ENCODE measurements around the gene SCAPER.
A peak's percentile ranks its signal among the peaks of the same experiment; 100 is the strongest.
"Not testable (repeated sequence)": the region's sequence is repeated elsewhere in the genome, so short reads cannot be mapped to it uniquely, and the experiment has no call there.

The SCAPER gene

DNA sequence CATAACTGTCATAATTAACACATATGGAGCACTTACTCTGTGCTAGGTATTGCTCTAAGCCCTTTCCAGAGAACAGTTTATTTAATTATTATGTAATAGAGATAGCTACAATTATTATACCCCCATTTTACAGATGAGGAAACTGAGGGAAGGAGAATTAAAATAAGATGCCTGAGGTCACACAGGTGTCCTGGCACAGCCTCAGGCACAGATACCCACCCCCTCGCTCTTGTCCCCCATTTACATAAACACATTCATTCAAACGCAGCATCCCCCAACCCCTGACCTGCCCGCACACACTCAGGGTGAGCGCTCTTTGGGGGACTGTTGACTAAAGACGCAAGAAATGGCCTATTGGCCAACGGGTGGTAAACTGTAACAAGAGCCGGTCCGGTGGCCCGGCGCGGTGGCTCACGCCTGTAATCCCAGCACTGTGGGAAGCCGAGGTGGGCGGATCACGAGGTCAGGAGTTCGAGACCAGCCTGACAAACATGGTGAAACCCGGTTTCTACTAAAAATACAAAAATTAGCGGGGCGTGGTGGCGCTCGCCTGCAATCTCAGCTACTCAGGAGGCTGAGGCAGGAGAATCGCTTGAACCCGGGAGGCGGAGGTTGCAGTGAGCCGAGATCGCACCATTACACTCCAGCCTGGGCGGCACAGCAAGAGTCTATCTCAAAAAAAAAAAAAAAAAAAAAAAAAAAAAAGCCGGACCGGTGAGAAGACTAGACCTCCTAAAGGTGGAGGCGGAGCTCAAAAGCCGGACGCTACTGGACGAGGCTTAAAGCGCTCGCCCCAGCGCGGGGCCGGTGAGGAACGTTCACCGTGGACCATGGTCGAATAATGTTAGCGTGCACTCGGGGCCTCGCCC lies 570.5 kb downstream of the SCAPER start:
- DNase-seq: no peak

DNA sequence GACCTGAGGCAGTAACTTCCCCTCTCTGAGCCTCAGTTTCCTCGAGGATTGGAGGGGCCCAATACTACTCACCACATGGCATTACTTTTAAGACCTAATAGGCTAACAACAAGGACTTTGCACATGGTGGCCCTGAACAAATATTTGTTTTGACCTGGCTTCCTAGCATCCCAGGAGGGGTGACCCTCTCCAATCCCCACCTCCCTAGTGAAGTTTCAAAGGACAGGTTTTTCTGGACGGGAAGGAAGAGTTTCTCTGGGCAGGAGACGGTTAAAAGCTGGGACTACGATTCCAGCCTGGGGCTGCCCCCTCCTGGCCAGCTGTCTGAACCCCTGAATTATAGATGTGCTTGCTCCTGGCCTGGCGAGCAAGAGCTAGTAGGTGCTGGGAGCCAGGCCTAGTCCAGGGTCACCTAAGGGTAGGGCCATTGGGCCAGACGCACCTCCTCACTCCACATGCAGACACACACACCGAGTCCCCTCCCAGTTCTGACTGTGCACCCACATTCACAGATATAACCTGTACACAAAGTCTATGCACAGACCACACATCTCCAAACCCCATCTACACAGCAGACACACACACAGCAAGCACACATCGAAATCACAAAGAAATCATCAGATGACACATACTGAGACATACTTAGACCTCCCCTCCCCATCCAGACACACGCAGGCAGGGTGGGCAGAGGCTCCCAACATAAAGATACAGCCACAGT lies 571.3 kb downstream of the SCAPER start:
- no peak for DNase-seq

DNA sequence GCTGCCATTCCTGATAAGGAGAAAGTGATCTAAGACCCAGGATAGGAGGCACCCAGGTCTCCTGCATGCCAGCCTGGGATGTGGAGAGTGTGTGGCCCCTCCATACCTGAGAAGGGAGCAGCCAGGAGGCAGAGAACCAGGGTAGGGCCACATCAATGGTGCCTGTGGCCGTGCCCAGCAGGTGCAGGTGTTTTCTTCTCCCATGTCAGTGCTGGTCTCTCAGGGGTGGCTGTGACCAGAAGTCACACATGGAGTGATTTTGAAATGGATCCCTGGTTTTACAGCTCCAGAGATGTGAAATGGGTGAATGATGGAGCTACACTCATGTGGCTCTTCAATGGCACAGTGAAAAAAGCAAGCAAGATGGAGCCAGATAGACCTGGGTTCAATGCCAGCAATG lies 571.8 kb downstream of the SCAPER start:
- DNase-seq: no peak

DNA sequence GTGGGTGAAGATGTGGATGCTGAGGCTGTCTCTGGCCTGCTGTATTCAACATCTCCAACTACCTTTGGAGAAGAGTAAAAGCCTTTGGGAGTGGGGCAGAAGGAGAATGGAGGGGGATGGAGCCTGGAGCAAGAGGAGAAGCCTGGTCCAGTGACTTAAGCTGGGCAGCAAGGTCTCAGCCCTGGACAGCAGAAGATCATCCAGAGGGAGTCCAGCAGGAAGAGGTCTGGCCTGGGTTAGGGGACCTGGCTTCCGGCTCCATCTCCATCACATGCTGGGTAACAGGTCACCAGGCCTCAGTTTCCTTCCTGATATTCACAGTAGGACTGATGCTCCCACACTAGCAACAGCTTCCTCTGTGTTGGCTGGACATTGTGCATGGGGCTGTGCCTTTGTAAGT lies 572.3 kb downstream of the SCAPER start:
- no peak for DNase-seq

DNA sequence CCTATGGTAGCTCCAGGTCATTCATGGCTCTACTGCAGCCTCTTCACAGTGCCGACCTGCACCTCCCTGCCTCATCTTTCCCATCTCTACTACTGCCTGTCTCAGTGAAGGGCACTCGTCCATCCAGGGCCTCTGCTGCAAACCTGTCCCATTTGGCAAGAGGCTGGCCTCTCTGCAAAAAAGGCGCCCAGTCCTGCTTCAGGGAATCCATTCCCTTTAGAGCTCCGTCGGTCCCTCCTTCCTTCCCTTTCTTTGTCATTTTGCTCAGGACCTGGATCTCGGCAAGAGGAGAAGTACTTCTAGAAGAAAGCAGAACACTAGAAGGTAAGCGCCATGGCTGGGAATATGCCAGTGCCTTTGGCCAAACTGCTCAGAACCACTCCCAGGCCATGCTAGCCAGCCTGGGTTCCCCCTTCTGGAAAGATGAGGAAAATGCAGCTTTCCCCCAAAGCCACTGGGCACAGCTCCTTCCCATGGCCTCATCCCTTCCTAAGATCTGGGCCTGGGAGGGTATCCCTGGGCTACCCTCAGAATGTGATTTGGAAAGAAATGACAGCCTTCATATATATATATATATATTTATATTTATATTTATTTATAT lies 575.0 kb downstream of the SCAPER start:
- peak; percentile 29 to 31 for DNase-seq

DNA sequence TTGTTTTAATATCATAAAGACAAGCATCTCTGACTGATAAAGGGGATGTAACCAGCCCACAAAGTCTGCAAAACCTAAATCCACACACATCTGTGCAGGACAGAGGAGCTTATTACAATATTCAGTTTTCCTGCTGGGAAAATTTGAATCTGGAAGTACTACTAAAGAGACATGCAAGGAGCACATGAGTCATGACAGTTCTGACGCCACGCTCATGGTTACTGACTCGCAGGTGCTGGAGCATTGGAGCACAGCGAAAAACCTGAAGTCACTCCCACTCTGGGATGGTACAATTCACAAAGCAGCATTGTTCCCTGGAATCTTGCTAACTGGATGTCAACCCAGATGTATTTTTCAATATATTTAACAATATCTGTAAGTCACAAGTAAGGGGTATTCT lies 576.2 kb downstream of the SCAPER start:
- no peak for DNase-seq

DNA sequence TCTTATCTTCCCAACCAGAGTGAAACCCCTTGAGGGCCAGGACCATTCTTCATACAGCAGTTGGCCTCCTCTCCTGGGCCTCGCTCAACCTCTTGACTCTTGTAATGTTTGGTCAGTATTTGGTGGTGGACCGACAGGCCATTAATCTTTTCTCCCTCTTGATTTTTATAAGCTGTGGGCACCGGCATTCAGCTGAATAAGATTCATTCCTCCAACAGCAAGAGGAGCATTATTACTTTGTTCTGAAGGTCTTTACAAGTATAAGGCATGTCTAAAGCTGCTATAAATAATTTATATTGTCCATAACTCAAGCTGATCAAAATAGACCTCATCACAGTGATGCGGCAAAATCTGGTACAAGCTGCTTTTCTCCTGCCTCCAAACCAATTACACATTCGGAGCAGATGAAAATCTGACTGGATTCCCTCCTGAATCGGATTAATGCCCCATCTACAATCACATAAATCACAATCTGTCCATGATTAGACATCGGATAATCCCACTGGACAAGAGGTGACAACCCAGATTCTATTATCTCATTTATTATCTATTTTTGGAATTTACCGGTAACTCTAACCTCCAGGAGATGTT lies 576.9 kb downstream of the SCAPER start:
- DNase-seq: no peak

DNA sequence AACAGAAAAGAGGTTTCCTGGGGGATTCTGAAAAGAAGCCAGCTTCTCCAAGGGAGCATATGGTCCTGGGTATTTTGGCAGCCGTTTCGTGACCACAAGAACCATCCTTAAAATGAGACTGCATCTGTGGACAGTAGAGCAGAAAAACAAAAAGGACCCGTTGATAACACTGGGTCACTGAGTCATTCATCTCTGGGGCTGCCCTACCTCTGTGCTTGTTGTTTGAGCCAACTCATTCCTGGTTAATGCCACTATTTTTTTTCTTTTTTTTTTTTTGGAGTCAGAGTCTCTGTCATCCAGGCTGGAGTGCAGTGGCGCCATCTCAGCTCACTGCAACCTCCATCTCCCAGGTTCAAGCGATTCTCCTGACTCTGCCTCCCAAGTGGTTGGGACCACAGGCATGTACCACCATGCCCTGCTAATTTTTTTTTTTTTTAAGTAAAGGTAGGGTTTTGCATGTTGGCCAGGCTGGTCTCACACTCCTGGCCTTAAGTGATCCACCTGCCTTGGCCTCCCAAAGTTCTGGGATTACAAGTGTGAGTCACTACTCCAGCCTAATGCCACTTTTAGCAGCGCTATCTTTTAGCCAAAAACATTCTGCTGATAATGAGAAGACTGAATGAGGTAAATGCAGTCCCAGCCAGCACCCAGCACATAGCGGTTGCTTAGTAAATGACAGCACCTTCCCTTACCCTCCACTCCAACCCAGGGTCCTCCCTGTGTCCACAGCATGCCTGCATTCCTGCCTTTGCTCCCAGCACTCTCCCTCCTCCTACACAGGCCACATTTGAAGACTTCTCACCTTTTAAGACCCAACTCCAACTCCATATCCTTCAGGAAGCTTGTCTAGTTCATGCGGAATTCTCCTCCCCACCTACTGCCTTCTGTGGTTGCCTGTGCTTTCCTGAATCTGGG lies 577.7 kb downstream of the SCAPER start:
- DNase-seq: no peak

DNA sequence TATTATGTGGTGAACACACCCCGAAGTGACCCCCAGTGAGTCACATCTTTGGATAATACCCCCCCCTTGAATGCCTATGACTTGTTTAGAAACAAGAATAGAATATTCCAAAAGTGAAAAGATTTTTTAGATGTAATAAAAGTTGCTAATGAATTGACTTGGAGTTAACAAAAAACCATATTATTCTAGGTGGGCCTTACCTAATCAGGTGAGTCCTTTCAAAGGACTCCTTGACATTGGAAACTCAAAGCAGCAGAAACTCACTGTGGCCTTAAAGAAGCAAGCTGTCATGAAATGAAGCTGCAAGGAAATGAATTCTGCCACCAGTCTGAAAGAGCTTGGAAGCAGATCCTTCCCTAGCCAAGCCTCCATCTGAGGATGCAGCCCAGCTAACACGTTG lies 579.4 kb downstream of the SCAPER start:
- no peak for DNase-seq

DNA sequence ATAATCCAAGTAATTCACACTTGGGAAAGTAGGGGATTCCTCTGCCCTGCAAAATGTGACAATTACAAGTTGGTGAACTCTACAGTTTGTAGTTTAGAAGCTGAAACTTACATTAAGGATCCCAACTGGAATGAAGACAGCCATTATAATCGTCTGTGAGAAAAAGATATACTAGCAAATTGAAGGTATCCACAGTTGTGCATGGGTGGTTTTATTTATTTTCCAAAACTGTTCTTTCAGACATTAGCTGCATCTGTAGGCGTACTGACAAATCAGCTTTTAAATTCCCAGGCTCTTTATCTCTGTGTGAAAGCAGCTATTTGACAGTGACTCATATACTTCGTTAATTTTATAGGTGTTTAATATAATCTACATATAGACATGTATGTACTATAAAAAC lies 581.1 kb downstream of the SCAPER start:
- DNase-seq: no peak

DNA sequence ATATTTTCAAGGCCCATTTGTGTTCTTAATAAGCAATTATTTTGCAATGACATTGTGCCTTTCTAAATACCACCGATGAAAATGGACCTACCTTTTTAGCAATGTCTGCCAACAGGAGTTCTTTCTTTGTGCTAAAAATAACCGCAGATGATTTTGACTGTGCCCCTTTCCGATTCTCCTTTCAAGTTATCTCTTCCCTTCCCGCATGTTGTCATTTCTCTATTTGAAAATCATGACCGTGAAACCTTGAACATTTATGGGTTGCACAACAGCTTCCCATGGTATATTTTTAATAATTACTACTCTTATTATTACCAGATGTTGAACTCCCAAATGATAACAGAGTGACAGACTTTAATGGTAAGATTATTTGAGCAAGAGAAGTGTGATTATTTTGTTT lies 583.5 kb downstream of the SCAPER start:
- no peak for DNase-seq

DNA sequence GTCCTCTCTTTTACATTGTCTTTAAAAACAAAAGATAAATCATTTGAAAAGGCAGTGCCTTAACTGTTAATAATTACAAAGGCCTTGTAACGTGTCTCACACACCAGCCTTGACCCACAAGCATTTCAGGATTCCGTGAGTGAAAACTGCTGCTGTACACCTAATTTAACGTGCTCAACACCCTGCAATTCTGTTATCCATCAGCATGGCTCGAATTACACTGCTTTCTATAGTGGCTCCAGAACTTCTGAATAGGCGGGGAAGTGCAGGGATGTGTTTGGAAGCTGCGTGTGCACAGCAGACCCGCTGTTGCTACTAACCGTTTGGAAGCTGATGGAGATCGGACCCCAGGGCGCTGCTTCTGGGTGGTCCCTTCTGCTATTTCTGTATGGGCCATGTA lies 584.0 kb downstream of the SCAPER start:
- DNase-seq: no peak

DNA sequence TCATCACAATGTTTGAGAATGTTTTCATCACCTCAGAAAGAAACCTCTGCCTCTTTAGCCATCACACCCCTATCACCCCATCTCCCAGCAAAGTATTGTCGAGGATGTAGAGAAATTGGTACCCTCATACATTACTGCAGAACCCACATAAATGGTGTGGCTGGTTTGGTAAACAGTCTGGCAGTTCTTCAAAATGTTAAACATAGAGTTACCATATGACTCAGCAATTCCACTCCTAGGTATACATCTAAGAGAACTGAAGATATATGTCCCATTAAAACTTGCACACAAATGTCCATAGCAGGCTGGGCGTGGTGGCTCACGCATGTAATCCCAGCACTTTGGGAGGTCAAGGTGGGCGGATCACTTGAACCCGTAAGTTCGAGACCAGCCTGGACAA lies 585.1 kb downstream of the SCAPER start:
- DNase-seq: no peak

DNA sequence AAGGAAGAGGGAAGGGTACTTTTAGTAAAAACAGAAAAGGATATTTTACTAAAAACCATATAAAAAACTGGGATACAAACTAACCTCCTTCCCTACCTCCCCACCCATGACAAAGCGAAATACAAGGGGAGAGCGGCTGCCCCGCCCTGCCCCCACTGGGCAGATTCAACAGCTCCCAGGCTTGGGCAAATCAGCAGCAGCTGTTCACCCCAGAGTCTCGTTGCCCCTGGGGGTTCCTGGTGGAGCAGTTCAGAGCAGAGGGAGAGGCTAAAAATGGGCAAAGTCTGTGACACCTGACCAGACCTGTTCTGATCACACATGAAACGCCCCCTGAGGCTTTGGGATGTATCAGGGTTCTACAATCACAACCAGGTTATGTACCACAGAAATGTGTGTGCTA lies 591.4 kb downstream of the SCAPER start:
- DNase-seq: no peak

DNA sequence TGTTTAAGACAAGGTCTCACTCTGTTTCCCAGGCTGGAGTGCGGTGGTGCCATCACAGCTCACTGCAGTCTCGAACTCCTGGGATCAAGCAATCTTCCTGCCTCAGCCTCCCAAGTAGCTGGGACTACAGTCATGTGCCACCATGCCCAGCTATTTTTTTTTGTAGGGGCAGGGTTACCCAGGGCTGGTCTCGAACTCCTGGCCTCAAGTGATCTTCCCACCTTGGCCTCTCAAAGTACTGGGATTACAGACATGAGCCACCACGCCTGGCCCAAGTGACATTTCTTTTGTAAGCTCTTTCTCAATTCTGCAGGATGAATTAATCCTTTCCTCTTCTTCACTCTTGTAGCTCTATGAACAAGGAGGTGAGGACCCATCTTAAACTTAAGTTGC lies 592.0 kb downstream of the SCAPER start:
- DNase-seq: not testable (repeated sequence)

DNA sequence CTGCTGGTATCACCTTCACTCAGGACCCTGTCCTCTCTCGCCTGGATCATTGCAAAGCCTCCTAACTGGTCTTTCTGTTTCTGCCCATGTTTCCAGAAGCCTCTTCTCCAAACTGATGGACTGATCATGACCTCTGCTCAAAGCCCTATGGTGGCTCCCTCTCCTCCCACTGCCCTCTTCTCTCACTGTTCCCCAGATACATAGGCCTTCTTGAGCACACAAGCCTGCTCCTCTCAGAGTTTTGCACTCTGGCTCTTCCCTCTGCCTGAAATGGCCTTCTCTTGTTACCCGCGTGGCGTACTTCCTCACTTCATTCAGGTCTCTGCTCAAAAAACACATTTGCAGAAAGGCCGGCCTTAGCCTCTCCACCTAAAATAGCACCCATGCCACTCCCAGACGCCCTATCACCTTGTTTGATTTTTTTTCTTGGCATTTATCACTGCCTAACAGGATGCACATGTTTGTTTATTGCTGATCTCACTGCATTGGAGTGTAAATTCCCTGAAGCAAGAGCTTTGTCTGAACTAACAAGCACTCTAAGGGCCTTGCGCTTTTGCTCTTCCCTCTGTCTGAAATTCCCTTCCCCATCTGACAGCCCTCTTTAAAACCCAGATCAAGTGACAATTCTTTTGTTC lies 592.5 kb downstream of the SCAPER start:
- DNase-seq: peak in 1 of 2 experiments; percentile 40

DNA sequence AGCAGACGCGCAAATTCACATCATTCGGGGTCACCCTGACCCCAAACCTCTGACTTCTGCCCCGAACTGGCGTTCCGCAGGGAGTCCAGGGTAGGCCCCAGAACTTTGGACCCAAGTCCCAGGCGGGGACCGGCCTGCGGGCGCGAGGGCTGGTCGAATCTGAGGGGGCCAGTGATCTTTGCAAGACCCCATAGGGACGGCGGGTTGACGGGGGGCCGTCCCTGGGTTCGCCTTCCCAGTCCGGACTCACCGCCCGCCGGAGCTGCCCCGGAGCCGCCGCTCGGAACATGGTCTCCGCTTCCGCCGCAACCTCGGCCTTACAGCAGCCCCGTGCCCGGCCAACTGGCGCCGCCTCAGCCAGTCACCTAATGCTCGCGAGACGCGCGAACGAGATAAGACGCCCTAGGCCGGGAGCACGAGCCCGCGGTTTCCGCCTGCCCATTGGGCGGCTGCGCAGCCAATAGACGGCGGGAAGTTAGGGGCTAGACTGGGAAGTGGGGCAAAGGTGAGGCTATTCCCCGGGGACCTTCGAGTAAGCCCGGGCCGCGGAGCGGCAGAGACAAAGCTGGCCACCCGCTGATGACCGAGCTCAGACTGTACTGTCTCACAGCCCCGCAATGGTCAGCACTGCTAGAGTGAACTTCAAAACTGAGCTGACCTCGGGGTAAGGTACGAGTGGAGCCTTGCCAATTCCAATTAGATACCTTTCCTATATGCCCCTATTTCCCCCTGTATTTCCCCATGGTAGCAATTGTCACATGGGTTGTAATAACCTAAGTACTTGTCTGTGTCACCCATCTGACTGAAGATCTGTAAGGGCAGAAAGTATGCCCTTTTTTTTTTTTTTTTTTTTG lies 593.8 kb downstream of the SCAPER start, which contains the start of gene ETFA:
Gene ETFA (minus strand): TSS at position 370 of the 854 bp plus-strand sequence. CDS start 81 bp downstream, at position 289.
- peak; percentile 98 for DNase-seq

DNA sequence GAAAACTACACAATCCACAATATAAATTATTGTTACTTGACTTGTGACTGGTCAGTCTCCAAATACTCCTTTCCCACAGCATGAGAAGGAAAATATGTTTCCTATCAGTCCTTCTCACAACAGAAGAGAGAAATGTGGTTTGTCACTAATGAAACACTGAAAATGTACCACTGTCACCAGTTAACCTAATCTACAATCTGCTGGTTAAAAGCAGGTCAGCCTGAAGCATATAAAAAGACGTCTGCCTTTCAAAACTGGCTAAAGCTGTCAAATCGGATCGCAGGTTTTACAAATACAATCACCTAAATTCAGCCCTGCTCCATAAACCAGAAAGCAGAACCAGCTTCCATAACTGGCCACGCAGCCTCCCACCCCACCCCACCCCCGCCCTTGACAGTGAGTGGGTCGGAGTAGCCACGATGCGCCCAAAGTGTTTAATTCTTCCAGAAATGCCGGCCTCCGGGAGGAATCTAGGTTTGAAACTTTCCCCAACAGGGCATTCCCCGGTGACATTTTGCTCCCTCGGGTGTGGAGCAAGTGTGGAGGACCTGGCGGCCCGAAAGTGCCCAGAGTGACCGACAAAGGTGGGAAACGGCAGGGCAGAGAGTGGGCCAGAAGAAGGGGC lies 594.6 kb downstream of the SCAPER start:
- no peak for DNase-seq

DNA sequence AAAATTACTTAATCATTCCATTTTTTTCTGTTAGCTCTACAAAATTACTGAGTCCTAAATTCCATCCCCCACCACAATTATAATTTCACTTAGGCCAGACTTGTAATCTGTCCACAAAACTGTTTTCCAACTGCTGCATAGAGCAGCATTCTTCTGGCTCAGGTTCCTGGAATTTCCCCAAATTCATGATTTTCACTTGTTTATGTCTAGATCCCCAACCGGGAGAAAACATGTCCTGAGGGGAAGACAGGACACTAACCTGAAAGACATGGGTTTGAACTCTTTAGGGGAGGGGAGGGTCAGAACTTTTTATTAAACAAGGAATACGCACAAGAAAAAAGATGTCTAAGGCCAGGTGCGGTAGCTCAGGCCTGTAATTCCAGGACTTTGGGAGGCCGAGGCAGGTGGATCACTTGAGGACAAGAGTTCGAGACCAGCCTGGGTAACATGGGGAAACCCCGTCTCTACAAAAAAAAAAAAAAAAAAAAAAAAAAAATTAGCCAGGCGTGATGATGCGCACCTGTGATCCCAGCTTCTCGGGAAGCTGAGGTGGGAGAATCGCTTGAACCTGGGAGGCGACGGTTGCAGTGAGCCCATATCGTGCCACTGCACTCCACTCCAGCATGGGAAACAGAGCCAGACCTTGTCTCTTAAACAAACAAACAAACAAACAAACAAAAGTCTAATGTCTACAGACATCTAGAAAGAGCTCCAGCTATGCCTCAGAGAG lies 595.4 kb downstream of the SCAPER start:
- no peak for DNase-seq

DNA sequence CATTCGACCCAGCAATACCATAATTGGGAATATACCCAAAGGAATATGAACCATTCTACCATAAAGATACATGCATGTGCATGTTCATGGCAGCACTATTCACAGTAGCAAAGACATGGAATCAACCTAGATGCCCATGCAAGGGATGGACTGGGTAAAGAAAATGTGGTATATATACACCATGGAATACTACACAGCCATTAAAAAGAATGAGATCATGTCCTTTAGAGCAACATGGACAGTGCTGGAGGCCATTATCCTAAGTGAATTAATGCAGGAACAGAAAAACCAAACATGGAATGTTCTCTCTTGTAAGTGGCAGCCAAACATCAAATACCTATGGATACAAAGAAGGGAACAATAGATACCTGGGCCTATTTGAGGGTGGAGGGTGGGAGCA lies 601.2 kb downstream of the SCAPER start:
- DNase-seq: no peak

Measured in NCI-H2081 (cell line).